ENCODE data around the gene CENPS. TPM values are rescaled to one million over a fixed set of nuclear protein-coding genes. Genes with fewer than 3 reads are reported as not detected.
A peak's percentile ranks its signal among the peaks of the same experiment; 100 is the strongest.

The CENPS gene
- total and polyA plus RNA-seq, 9 of the 15 experiments (the other 6 are each of a cell fraction or from before 2014, with no cell fraction given) = 10.2 to 36.0 (median 26.0) TPM

DNA sequence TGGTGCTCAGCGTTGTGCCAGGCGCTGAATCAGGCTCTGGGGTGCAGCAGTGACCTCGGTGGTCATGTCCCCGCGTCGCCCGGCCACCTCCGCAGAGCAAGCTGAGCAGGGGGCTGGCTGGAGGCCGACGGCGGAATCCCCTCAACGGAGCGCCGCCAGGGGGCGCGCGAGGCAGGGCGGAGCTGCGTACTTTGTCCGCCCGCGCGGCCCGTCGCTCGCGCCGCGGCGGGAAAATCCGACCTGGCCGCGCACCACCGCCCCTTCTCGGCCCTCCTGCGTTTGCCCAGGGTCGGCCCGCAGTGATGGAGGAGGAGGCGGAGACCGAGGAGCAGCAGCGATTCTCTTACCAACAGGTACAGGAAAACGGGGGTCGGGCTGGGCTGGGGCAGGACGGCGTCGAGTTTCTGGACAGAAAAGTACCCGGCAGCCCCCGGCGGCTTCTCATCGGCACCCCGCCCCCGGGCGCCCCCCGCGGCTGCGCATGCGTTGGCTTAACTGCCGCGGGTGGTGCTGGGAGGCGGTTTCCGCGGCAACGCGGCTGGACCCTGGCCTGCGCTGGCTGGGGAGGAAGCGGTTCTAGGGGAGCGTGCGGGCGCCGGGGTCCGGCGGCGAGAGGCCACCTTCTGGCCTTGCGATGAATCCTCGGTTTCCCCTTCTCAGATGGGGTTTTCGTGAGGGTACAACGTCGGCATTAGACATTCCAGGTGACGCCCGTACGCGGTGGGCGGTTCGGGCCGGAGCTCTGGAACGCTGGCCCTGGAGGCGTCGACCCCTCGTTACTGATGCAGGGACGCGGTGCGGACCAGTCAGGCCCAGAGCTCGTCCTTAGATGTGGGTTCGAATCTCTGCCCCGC, at the start of gene CENPS (continued):
- TF ChIP-seq, protein P1, sequence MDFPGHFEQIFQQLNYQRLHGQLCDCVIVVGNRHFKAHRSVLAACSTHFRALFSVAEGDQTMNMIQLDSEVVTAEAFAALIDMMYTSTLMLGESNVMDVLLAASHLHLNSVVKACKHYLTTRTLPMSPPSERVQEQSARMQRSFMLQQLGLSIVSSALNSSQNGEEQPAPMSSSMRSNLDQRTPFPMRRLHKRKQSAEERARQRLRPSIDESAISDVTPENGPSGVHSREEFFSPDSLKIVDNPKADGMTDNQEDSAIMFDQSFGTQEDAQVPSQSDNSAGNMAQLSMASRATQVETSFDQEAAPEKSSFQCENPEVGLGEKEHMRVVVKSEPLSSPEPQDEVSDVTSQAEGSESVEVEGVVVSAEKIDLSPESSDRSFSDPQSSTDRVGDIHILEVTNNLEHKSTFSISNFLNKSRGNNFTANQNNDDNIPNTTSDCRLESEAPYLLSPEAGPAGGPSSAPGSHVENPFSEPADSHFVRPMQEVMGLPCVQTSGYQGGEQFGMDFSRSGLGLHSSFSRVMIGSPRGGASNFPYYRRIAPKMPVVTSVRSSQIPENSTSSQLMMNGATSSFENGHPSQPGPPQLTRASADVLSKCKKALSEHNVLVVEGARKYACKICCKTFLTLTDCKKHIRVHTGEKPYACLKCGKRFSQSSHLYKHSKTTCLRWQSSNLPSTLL (IDR thresholded peaks at IDR 0.05) = no peak
- TF ChIP-seq RCOR1 (IDR thresholded peaks at IDR 0.05; ENCODE audit: borderline replicate concordance in 1 of 2, low read depth in 2 of 2, low read length in 2 of 2) = peak; percentile 72 to 78
- TF ChIP-seq, protein P2, sequence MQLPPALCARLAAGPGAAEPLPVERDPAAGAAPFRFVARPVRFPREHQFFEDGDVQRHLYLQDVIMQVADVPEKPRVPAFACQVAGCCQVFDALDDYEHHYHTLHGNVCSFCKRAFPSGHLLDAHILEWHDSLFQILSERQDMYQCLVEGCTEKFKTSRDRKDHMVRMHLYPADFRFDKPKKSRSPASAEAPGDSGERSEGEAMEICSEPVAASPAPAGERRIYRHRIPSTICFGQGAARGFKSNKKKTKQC (CRISPR knock-in tag; IDR thresholded peaks at IDR 0.05) = peak; percentile 70; the same call in 1 of the 2 replicates
- TF ChIP-seq ELF2 (CRISPR knock-in tag; IDR thresholded peaks at IDR 0.05) = peak; percentile 76
- peak; percentile 91 for TF ChIP-seq C11orf30 (IDR thresholded peaks at IDR 0.05; ENCODE audit: low read depth)
- TF ChIP-seq ZNF232 (CRISPR knock-in tag; IDR thresholded peaks at IDR 0.05) = no peak
- TF ChIP-seq ERF (CRISPR knock-in tag; IDR thresholded peaks at IDR 0.05) = peak; percentile 88
- TF ChIP-seq TAF9B (IDR thresholded peaks at IDR 0.05; ENCODE audit: partially characterized antibody) = no peak
- TF ChIP-seq CC2D1A (IDR thresholded peaks at IDR 0.05) = no peak
- peak; percentile 84 to 87; a peak in 1 of 4 replicates for TF ChIP-seq SIN3A (IDR thresholded peaks at IDR 0.05; ENCODE audit: borderline replicate concordance in 2 of 2, control insufficient read depth in 1 of 2, low read depth in 2 of 2, low read length in 2 of 2)
- TF ChIP-seq, protein P3, sequence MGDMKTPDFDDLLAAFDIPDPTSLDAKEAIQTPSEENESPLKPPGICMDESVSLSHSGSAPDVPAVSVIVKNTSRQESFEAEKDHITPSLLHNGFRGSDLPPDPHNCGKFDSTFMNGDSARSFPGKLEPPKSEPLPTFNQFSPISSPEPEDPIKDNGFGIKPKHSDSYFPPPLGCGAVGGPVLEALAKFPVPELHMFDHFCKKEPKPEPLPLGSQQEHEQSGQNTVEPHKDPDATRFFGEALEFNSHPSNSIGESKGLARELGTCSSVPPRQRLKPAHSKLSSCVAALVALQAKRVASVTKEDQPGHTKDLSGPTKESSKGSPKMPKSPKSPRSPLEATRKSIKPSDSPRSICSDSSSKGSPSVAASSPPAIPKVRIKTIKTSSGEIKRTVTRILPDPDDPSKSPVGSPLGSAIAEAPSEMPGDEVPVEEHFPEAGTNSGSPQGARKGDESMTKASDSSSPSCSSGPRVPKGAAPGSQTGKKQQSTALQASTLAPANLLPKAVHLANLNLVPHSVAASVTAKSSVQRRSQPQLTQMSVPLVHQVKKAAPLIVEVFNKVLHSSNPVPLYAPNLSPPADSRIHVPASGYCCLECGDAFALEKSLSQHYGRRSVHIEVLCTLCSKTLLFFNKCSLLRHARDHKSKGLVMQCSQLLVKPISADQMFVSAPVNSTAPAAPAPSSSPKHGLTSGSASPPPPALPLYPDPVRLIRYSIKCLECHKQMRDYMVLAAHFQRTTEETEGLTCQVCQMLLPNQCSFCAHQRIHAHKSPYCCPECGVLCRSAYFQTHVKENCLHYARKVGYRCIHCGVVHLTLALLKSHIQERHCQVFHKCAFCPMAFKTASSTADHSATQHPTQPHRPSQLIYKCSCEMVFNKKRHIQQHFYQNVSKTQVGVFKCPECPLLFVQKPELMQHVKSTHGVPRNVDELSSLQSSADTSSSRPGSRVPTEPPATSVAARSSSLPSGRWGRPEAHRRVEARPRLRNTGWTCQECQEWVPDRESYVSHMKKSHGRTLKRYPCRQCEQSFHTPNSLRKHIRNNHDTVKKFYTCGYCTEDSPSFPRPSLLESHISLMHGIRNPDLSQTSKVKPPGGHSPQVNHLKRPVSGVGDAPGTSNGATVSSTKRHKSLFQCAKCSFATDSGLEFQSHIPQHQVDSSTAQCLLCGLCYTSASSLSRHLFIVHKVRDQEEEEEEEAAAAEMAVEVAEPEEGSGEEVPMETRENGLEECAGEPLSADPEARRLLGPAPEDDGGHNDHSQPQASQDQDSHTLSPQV (IDR thresholded peaks at IDR 0.05) = peak; percentile 98
- no peak for TF ChIP-seq MAFF (IDR thresholded peaks at IDR 0.05; ENCODE audit: low read length)
- TF ChIP-seq FUS (optimal IDR thresholded peaks at IDR 0.05; ENCODE audit: low read depth, low read length) = peak; percentile 44
- no peak for TF ChIP-seq HNRNPUL1 (IDR thresholded peaks at IDR 0.05; ENCODE audit: low read length)
- TF ChIP-seq, protein P4, sequence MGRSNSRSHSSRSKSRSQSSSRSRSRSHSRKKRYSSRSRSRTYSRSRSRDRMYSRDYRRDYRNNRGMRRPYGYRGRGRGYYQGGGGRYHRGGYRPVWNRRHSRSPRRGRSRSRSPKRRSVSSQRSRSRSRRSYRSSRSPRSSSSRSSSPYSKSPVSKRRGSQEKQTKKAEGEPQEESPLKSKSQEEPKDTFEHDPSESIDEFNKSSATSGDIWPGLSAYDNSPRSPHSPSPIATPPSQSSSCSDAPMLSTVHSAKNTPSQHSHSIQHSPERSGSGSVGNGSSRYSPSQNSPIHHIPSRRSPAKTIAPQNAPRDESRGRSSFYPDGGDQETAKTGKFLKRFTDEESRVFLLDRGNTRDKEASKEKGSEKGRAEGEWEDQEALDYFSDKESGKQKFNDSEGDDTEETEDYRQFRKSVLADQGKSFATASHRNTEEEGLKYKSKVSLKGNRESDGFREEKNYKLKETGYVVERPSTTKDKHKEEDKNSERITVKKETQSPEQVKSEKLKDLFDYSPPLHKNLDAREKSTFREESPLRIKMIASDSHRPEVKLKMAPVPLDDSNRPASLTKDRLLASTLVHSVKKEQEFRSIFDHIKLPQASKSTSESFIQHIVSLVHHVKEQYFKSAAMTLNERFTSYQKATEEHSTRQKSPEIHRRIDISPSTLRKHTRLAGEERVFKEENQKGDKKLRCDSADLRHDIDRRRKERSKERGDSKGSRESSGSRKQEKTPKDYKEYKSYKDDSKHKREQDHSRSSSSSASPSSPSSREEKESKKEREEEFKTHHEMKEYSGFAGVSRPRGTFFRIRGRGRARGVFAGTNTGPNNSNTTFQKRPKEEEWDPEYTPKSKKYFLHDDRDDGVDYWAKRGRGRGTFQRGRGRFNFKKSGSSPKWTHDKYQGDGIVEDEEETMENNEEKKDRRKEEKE (IDR thresholded peaks at IDR 0.05; ENCODE audit: borderline replicate concordance in 1 of 2, control insufficient read depth in 1 of 2, low read depth in 2 of 2, low read length in 1 of 2) = peak in 1 of 2 experiments; percentile 85; a peak in 1 of 4 replicates
- TF ChIP-seq CBFA2T3 (IDR thresholded peaks at IDR 0.05) = 0 out of 2 replicates have a peak, but pooled peaks have one; percentile 17
- TF ChIP-seq NR2F6 (CRISPR knock-in tag; IDR thresholded peaks at IDR 0.05) = no peak

Data from K562 (cell line).